ENCODE data around the gene IKZF3.

IKZF3 gene

GRCh38 chr17:39763051-39763820 lies 100.9 kb downstream of the IKZF3 start:
- DNase-seq (ENCODE audit: insufficient read length, low spot score) = no peak
- TF ChIP-seq POU2F2 (IDR thresholded peaks at IDR 0.05; ENCODE audit: low read depth, low read length) = no peak
- no peak for TF ChIP-seq POLR2AphosphoS5 (IDR thresholded peaks at IDR 0.05; ENCODE audit: low read depth, low read length)
- TF ChIP-seq TAF1 (IDR thresholded peaks at IDR 0.05; ENCODE audit: low read depth, low read length) = no peak
- no peak for TF ChIP-seq PAX5 (IDR thresholded peaks at IDR 0.05; ENCODE audit: insufficient read depth, low read length, severe bottlenecking)
- TF ChIP-seq POLR2A (IDR thresholded peaks at IDR 0.05; ENCODE audit: low read depth, low read length) = no peak
- TF ChIP-seq SPI1 (IDR thresholded peaks at IDR 0.05; ENCODE audit: low read depth, low read length) = no peak
- FAIRE-seq = no peak

- no peak for DNase-seq (ENCODE audit: insufficient read length, low spot score)
- FAIRE-seq = no peak
- no peak for TF ChIP-seq POU2F2 (IDR thresholded peaks at IDR 0.05; ENCODE audit: low read depth, low read length)
- no peak for TF ChIP-seq TAF1 (IDR thresholded peaks at IDR 0.05; ENCODE audit: low read depth, low read length)
- no peak for TF ChIP-seq POLR2A (IDR thresholded peaks at IDR 0.05; ENCODE audit: low read depth, low read length)
- no peak for TF ChIP-seq POLR2AphosphoS5 (IDR thresholded peaks at IDR 0.05; ENCODE audit: low read depth, low read length)
- no peak for TF ChIP-seq SPI1 (IDR thresholded peaks at IDR 0.05; ENCODE audit: low read depth, low read length)
- no peak for TF ChIP-seq PAX5 (IDR thresholded peaks at IDR 0.05; ENCODE audit: insufficient read depth, low read length, severe bottlenecking)
Observed at GRCh38 chr17:39761861-39762496, 102.1 kb downstream of the IKZF3 start.

GRCh38 chr17:39759204-39759603 lies 104.9 kb downstream of the IKZF3 start:
- FAIRE-seq (peak; percentile 78), DNase-seq (ENCODE audit: insufficient read length, low spot score) (no peak)
- peak; percentile 60; the same call in 1 of the 2 replicates for TF ChIP-seq POLR2AphosphoS5 (IDR thresholded peaks at IDR 0.05; ENCODE audit: low read depth, low read length)
- TF ChIP-seq POU2F2 (IDR thresholded peaks at IDR 0.05; ENCODE audit: low read depth, low read length) = no peak
- TF ChIP-seq SPI1 (IDR thresholded peaks at IDR 0.05; ENCODE audit: low read depth, low read length) = no peak

GRCh38 chr17:39757931-39758873 lies 105.9 kb downstream of the IKZF3 start:
- DNase-seq (ENCODE audit: insufficient read length, low spot score) (no peak), FAIRE-seq (peak; percentile 95)
- TF ChIP-seq POLR2A (IDR thresholded peaks at IDR 0.05; ENCODE audit: low read depth, low read length) (peak; percentile 55; the same call in 1 of the 2 replicates), POU2F2 (IDR thresholded peaks at IDR 0.05; ENCODE audit: low read depth, low read length) (peak; percentile 58), TAF1 (IDR thresholded peaks at IDR 0.05; ENCODE audit: low read depth, low read length) (0 out of 2 replicates have a peak, but pooled peaks have one; percentile 19), PAX5 (IDR thresholded peaks at IDR 0.05; ENCODE audit: insufficient read depth, low read length, severe bottlenecking) (no peak), POLR2AphosphoS5 (IDR thresholded peaks at IDR 0.05; ENCODE audit: low read depth, low read length) (peak; percentile 51; the same call in 1 of the 2 replicates), SPI1 (IDR thresholded peaks at IDR 0.05; ENCODE audit: low read depth, low read length) (no peak)

- TF ChIP-seq PAX5 (IDR thresholded peaks at IDR 0.05; ENCODE audit: insufficient read depth, low read length, severe bottlenecking) (no peak), POU2F2 (IDR thresholded peaks at IDR 0.05; ENCODE audit: low read depth, low read length) (no peak), TAF1 (IDR thresholded peaks at IDR 0.05; ENCODE audit: low read depth, low read length) (no peak), POLR2AphosphoS5 (IDR thresholded peaks at IDR 0.05; ENCODE audit: low read depth, low read length) (no peak), POLR2A (IDR thresholded peaks at IDR 0.05; ENCODE audit: low read depth, low read length) (no peak), SPI1 (IDR thresholded peaks at IDR 0.05; ENCODE audit: low read depth, low read length) (no peak)
- FAIRE-seq (no peak), DNase-seq (ENCODE audit: insufficient read length, low spot score) (no peak)
Observed at GRCh38 chr17:39757176-39757662, 106.9 kb downstream of the IKZF3 start.

GRCh38 chr17:39756380-39757079 lies 107.6 kb downstream of the IKZF3 start:
- DNase-seq (ENCODE audit: insufficient read length, low spot score) (no peak), FAIRE-seq (no peak)
- no peak for TF ChIP-seq POLR2AphosphoS5 (IDR thresholded peaks at IDR 0.05; ENCODE audit: low read depth, low read length)
- TF ChIP-seq TAF1 (IDR thresholded peaks at IDR 0.05; ENCODE audit: low read depth, low read length) = no peak
- no peak for TF ChIP-seq PAX5 (IDR thresholded peaks at IDR 0.05; ENCODE audit: insufficient read depth, low read length, severe bottlenecking)
- TF ChIP-seq POLR2A (IDR thresholded peaks at IDR 0.05; ENCODE audit: low read depth, low read length) = no peak
- TF ChIP-seq POU2F2 (IDR thresholded peaks at IDR 0.05; ENCODE audit: low read depth, low read length) = no peak
- no peak for TF ChIP-seq SPI1 (IDR thresholded peaks at IDR 0.05; ENCODE audit: low read depth, low read length)

- peak; percentile 95 for FAIRE-seq
- no peak for DNase-seq (ENCODE audit: insufficient read length, low spot score)
- no peak for TF ChIP-seq TAF1 (IDR thresholded peaks at IDR 0.05; ENCODE audit: low read depth, low read length)
- peak; percentile 53 for TF ChIP-seq POLR2A (IDR thresholded peaks at IDR 0.05; ENCODE audit: low read depth, low read length)
- no peak for TF ChIP-seq SPI1 (IDR thresholded peaks at IDR 0.05; ENCODE audit: low read depth, low read length)
- peak; percentile 90 for TF ChIP-seq POU2F2 (IDR thresholded peaks at IDR 0.05; ENCODE audit: low read depth, low read length)
- peak; percentile 53 for TF ChIP-seq POLR2AphosphoS5 (IDR thresholded peaks at IDR 0.05; ENCODE audit: low read depth, low read length)
- no peak for TF ChIP-seq PAX5 (IDR thresholded peaks at IDR 0.05; ENCODE audit: insufficient read depth, low read length, severe bottlenecking)
Observed at GRCh38 chr17:39755554-39756379, 108.3 kb downstream of the IKZF3 start.

All from GM12891 (cell line).